ENCODE results near the gene TMEM161B.
"Not testable (repeated sequence)": the region's sequence is repeated elsewhere in the genome, so short reads cannot be mapped to it uniquely, and the experiment has no call there.

TMEM161B gene

DNA sequence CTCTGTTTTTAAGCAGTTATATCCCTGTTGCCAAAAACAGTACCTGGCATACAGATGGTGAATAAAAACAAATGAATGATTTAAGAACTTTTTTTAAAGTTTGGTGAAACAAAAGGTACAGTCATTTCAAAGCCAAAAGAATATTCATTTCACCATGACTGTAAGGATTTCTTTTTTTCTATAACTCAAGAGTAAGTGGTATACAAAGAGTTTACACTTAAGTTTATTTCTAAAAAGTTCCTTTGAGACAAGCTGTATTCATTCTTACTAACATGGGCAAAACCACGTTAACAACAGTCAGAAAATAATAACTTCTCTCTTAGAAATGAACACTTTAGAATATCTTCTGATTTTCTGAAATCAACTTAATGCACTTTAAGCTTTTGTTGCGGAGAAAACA is 5.3 kb downstream of the TMEM161B start:
- Mint-ChIP-seq H3K27me3 (no peaks in the 10 kb centered on the region), H3K9me3 (peaks cover 9% of the 10 kb centered on the region), H3K36me3 (ENCODE audit: low read depth) (peaks cover 71% of the 10 kb centered on the region), H3K4me3 (no peak overlapping the region), H3K4me1 (peaks cover 56% of the 10 kb centered on the region), H3K27ac (no peak overlapping the region)
- ATAC-seq (no peak), DNase-seq (no peak)

DNA sequence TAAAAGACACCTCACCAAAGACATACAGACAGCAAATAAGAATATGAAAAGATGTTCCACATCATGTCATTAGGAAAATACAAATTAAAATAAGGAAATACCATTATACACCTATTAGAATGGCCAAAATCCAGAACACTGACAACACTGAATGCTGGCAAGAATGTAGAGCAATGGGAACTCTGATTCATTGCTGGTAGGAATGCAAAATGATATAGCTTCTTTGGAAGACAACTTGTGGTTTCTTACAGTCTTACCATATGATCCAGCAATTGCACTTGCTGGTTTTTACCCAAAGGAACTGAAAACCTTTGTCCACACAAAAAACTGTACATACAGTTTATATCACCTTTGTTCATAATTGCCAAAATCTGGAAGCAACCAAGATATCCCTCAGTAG is 6.5 kb downstream of the TMEM161B start:
- no peak for ATAC-seq
- Mint-ChIP-seq H3K36me3 (ENCODE audit: low read depth) (peaks cover 67% of the 10 kb centered on the region), H3K27ac (no peak overlapping the region)

DNA sequence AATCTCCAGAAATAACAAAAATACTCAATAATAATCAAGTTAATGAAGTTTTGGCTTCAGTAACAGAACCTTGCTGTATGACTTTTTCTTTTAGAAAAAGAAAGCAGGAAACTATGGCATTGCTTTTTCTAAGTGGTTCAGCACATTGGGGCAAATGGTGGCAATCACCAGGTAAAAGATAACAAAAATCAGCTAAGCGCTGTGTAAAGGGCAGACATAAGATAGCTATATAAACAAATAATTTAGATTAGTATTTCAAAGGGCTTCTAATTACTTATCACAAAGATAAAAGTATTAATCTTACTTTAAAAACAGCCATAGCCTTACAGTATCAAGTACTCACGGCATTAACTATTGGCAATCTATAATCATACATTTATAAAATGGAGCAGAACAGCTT is 10.0 kb downstream of the TMEM161B start:
- no peaks in the 10 kb centered on the region for H3K9me3 Mint-ChIP-seq
- no peak for DNase-seq
- no peak for ATAC-seq
- H3K27ac Mint-ChIP-seq = no peak overlapping the region
- H3K4me3 Mint-ChIP-seq = no peak overlapping the region
- no peaks in the 10 kb centered on the region for H3K27me3 Mint-ChIP-seq
- H3K4me1 Mint-ChIP-seq = peaks cover 62% of the 10 kb centered on the region
- H3K36me3 Mint-ChIP-seq (ENCODE audit: low read depth) = peaks cover 60% of the 10 kb centered on the region

More for the DNA sequence above, 6.5 kb downstream of the TMEM161B start:
- Mint-ChIP-seq H3K9me3 (peaks cover 9% of the 10 kb centered on the region), H3K4me1 (peaks cover 53% of the 10 kb centered on the region), H3K27me3 (no peaks in the 10 kb centered on the region), H3K4me3 (no peak overlapping the region)
- no peak for DNase-seq

DNA sequence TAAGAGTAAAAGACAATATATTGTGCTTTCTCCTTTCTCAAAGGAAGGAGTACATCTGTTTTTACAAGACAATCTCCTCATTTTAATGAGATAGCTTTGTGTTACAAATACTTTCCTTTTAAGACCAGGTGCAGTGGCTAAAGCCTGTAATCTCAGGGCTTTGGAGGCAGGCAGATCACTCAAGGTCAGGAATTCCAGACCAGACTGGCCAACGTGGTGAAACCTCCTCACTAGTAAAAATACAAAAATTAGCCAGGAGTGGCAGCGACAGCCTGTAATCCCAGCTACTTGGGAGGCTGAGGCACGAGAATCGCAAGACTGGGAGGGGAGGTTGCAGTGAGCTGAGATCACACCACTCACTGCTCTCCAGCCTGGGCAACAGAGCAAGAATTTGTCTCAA is 11.8 kb downstream of the TMEM161B start:
- H3K9me3 Mint-ChIP-seq = no peaks in the 10 kb centered on the region
- H3K27me3 Mint-ChIP-seq = no peaks in the 10 kb centered on the region
- ATAC-seq = no peak
- H3K27ac Mint-ChIP-seq = no peak overlapping the region
- H3K36me3 Mint-ChIP-seq (ENCODE audit: low read depth) = peaks cover 60% of the 10 kb centered on the region
- no peak overlapping the region for H3K4me3 Mint-ChIP-seq
- DNase-seq = no peak
- peaks cover 61% of the 10 kb centered on the region for H3K4me1 Mint-ChIP-seq

DNA sequence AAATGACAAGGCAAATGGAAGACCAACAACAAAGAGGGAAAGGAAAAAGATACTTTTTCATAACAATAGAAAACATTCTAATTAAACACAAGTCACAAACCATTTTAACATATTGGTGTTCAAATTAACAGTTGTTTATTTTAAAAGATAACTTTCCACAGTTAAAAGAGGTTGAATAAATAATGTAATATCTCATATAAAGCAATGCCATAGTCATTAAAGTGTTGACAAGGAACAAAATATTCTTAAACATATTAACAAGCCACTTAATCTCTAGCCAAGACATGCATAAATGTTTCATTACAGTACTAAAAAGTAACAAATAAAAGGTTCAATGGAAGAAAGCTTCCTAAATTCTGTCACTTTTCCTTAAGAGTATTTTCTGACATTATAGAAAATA is 12.6 kb downstream of the TMEM161B start:
- Mint-ChIP-seq H3K4me3 (no peak overlapping the region), H3K27me3 (no peaks in the 10 kb centered on the region), H3K9me3 (no peaks in the 10 kb centered on the region), H3K36me3 (ENCODE audit: low read depth) (peaks cover 55% of the 10 kb centered on the region), H3K4me1 (peaks cover 61% of the 10 kb centered on the region), H3K27ac (no peak overlapping the region)
- no peak for DNase-seq
- no peak for ATAC-seq

DNA sequence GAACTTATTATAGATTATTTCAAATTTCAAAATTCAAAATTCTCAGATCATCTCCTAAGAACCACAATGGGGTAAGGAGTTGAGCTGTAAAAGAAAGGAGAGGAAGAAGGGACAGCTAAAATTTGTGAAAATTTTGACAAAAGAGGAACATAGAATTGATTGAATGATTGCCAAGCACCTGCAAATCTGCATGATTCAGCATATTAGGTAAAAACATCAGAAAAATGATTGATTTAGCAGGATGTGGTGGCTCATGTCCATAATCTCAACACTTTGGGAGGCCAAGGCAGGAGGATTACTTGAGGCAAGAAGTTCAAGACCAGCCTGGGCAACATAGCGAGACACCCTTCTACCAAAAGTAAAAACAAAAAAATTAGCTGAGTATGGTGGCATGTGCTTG is 14.3 kb downstream of the TMEM161B start:
- Mint-ChIP-seq H3K9me3 (no peaks in the 10 kb centered on the region), H3K4me1 (peaks cover 78% of the 10 kb centered on the region), H3K27me3 (no peaks in the 10 kb centered on the region), H3K4me3 (peak overlapping the region; percentile 9), H3K27ac (no peak overlapping the region), H3K36me3 (ENCODE audit: low read depth) (peaks cover 60% of the 10 kb centered on the region)
- DNase-seq (no peak), ATAC-seq (no peak)

DNA sequence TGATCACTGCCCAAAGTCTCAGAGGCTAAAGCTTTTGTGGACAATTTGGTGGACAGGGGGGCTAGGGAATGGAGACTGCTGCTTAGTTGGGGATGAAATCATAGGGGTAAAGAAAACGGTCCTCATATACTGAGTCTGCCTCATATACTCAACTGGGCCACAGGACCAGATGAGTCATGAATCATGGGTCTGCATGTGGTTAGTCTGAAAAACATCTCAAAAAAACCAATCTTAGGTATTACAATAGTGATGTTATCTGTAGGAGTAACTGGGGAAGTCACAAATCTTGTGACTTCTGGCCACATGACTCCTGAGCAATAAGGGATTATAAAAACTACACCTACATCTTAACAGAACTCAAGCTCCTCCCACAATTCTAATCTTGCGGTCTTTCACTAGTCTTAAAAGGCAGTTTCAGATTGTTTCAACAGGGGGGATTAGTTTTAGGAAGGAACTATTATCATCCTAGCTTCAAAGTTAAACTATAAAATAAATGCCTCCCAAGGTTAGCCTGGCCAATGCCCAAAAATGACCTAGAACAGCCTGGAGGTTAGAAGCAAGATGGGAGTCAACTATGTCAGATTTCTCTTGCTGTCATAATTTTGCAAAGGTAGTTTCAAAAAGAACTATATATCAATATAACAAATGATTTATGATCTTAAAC is 17.5 kb downstream of the TMEM161B start:
- H3K36me3 Mint-ChIP-seq (ENCODE audit: low read depth) = peaks cover 65% of the 10 kb centered on the region
- no peaks in the 10 kb centered on the region for H3K27me3 Mint-ChIP-seq
- peak overlapping the region; percentile 90 for H3K27ac Mint-ChIP-seq
- no peaks in the 10 kb centered on the region for H3K9me3 Mint-ChIP-seq
- ATAC-seq = peak; percentile 93
- H3K4me1 Mint-ChIP-seq = peaks cover 90% of the 10 kb centered on the region
- peak overlapping the region; percentile 29 for H3K4me3 Mint-ChIP-seq
- DNase-seq = no peak

DNA sequence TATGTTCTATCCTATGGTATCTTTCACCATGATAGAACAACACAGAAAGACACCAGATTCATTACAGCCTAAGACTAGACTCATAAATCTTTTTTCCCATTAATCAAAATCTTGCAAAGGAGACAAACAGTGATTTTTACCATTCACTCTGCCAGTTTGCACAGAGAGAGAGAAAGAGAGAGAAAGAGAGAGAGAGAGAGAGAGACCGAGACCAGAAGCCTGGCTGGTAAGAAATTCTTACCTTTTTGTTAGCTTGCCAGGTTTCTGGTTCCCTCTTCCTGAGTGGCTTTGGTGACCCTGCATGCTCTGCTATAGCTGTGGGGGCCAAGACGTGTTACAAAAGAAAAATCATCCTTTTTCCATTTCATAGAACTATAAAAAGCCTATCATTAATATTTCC is 18.6 kb downstream of the TMEM161B start:
- no peak for ATAC-seq
- Mint-ChIP-seq H3K36me3 (ENCODE audit: low read depth) (peaks cover 65% of the 10 kb centered on the region), H3K27me3 (no peaks in the 10 kb centered on the region), H3K4me1 (peaks cover 88% of the 10 kb centered on the region), H3K9me3 (no peaks in the 10 kb centered on the region), H3K27ac (peak overlapping the region; percentile 90), H3K4me3 (no peak overlapping the region)
- DNase-seq = no peak

DNA sequence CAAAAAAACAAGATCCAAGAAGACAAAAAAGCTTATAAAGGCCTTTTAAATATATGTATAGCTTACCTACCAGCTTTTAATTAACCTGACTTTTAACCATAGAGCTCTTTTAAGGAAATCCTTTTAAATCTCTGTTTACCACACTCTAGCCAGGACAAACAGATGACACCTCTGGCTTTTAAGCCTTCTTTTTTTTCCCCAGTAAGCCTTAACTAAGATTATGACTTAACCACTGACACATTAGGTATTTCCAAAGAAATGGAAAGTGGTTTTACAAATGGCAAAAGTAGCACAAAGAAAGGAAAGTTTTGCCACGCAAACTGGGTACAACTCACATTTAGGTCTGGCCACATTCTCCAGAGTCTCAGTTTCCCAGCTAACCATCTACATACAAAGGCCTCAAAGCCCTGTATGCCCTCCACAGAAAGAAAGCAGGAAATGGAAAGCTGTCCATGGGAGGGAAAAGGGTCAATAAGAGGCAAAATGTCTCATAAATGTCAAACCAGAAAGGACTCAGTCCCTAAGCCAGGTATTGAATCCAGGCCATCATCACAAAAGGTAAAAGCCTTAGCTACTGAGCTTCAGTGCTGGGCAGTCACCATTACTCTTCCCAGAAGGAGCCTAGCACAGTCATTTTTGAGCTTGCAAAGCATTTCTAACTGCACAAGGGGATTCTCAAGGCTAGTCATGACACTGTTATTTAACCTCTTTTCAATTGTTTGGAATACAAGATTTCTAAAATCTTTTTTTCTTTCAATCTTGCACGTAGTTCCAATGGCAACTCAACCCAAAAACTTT is 19.7 kb downstream of the TMEM161B start:
- Mint-ChIP-seq H3K36me3 (ENCODE audit: low read depth) (peaks cover 61% of the 10 kb centered on the region), H3K4me3 (peak overlapping the region; percentile 43), H3K27me3 (no peaks in the 10 kb centered on the region), H3K4me1 (peaks cover 83% of the 10 kb centered on the region), H3K9me3 (peaks cover 3% of the 10 kb centered on the region), H3K27ac (peak overlapping the region; percentile 90)
- ATAC-seq = peak; percentile 55
- DNase-seq = no peak

DNA sequence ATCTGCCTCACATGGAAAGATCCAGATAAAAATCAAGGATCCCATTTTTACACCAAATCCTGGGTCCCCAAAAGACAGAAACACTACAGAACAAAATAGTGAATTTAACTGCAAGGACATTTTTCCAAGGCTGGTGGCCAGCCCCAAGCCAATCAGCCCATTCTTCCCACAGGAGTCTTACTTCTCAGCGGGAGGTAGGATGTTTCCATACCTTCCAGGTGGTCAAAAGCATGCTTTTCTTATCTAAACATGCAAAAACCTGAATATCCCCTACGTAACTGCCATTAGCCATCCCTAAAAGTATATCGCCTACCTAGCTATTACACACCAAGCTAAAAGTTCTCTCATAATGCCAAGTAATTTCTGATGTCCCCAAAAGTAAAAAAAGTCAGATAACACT is 20.6 kb downstream of the TMEM161B start:
- ATAC-seq (no peak), DNase-seq (no peak)
- peaks cover 85% of the 10 kb centered on the region for H3K4me1 Mint-ChIP-seq
- peaks cover 60% of the 10 kb centered on the region for H3K36me3 Mint-ChIP-seq (ENCODE audit: low read depth)
- peaks cover 3% of the 10 kb centered on the region for H3K9me3 Mint-ChIP-seq
- peak overlapping the region; percentile 90 for H3K27ac Mint-ChIP-seq
- H3K4me3 Mint-ChIP-seq = no peak overlapping the region
- no peaks in the 10 kb centered on the region for H3K27me3 Mint-ChIP-seq

DNA sequence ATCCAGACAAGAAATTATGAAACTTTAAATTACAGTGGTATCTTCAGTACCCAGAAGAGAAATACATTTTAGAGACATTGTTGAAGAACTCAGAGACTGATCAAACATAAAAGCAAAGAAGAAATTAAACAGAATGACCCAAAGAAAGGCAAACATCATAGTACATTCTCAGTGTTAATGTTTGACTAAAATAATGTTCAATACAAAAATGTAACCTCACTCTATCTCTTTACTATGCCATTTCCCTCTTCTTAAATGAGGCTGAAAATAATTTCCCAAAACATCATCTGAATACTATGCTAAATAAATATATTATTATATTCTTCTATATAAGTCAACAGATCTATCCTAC is 22.8 kb downstream of the TMEM161B start:
- peaks cover 77% of the 10 kb centered on the region for H3K4me1 Mint-ChIP-seq
- no peaks in the 10 kb centered on the region for H3K27me3 Mint-ChIP-seq
- DNase-seq (no peak), ATAC-seq (no peak)
- H3K36me3 Mint-ChIP-seq (ENCODE audit: low read depth) = peaks cover 46% of the 10 kb centered on the region
- H3K9me3 Mint-ChIP-seq = peaks cover 3% of the 10 kb centered on the region
- H3K4me3 Mint-ChIP-seq = no peak overlapping the region
- no peak overlapping the region for H3K27ac Mint-ChIP-seq

DNA sequence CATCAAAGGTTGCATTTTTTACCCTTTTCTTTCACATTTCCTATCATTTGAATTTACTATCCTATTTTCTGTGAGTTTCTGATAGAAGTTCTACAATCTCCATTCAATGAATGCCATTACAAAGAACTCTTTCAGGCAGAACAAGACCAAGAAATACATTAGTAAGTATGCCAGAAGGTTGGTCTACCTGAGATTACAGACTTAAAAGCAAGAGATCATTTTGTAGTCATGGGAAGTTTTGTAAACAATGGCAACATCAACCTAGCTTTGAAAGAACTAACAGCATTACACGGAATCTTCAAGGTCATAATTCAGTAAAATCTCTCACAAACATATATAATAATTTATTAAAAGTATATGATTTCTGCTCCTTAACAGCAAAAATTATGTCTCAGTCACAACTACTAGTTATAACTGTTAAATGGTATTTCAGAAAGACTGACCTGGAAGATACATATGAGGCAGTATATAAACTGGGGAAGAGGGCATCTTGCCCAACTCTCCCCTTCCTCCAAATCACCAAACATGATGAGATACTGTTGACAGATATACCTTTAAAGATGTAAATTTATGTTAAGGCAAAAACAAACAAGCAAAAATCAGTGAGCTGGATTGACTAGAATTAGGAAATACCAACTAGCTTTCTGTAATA is 23.3 kb downstream of the TMEM161B start:
- H3K9me3 Mint-ChIP-seq = peaks cover 3% of the 10 kb centered on the region
- H3K27me3 Mint-ChIP-seq = no peaks in the 10 kb centered on the region
- DNase-seq (no peak), ATAC-seq (no peak)
- H3K36me3 Mint-ChIP-seq (ENCODE audit: low read depth) = peaks cover 44% of the 10 kb centered on the region
- H3K4me1 Mint-ChIP-seq = peaks cover 72% of the 10 kb centered on the region
- H3K4me3 Mint-ChIP-seq = no peak overlapping the region
- no peak overlapping the region for H3K27ac Mint-ChIP-seq

DNA sequence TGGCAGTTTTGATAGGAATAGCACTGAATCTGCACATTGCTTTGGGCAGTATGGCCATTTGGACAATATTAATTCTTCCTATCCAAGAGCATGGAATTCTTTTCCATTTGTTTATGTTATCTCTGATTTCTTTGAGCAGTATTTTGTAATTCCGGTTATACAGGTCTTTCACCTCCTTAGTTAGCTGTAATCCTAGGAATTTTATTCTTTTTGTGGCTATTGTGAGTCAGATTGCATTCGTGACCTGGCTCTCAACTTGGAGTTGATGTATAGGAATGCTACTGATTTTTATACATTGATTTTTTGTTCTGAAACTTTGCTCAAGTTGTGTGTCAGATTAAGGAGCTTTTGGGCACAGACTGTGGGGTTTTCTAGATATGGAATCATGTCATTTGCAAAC is 24.0 kb downstream of the TMEM161B start:
- ATAC-seq = no peak
- no peak for DNase-seq
- Mint-ChIP-seq H3K4me3 (no peak overlapping the region), H3K9me3 (peaks cover 3% of the 10 kb centered on the region), H3K4me1 (peaks cover 68% of the 10 kb centered on the region), H3K27me3 (no peaks in the 10 kb centered on the region), H3K27ac (no peak overlapping the region), H3K36me3 (ENCODE audit: low read depth) (peaks cover 44% of the 10 kb centered on the region)

DNA sequence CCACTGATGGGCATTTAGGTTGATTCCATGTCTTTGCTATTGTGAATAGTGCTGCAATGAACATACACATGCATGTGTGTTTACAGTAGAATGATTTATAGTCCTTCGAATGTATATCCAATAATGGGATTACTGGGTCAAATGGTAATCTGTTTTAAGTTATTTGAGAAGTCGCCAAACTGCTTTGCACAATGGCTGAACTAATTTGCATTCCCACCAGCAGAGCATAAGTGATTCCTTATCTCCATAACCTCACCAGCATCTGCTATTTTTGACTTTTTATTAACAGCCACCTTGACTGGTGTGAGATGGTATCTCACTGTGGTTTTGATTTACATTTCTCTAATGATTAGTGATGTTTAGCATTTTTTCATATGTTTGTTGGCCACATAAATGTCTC is 25.2 kb downstream of the TMEM161B start:
- H3K9me3 Mint-ChIP-seq, ATAC-seq, H3K4me3 Mint-ChIP-seq, DNase-seq, H3K27me3 Mint-ChIP-seq: not testable (repeated sequence)
- peaks cover 56% of the 10 kb centered on the region for H3K4me1 Mint-ChIP-seq
- peak overlapping the region; percentile 46 for H3K27ac Mint-ChIP-seq
- H3K36me3 Mint-ChIP-seq (ENCODE audit: low read depth) = peaks cover 39% of the 10 kb centered on the region

DNA sequence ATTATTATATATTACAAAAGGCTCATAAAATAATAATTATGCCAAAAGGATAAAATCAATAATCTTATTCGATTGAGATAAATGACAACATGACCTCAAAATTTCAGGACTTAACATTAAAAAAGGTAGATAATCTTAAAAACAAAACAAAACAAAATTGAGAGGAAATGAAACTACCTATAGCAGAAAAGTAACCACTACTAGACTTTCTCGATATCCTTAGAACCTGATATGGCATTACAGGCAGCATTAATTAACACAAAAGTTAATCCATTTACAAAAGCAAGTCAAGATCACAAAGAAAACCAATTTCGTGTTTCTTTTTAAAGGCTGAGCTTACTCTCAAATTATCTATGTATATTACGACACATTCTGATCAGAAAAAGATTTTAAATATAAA is 29.9 kb downstream of the TMEM161B start:
- DNase-seq (no peak), ATAC-seq (no peak)
- Mint-ChIP-seq H3K4me1 (peaks cover 35% of the 10 kb centered on the region), H3K27me3 (no peaks in the 10 kb centered on the region), H3K9me3 (no peaks in the 10 kb centered on the region), H3K4me3 (no peak overlapping the region), H3K27ac (no peak overlapping the region), H3K36me3 (ENCODE audit: low read depth) (peaks cover 40% of the 10 kb centered on the region)

All from activated naive CD8-positive, alpha-beta T cell treated with anti-CD3 and anti-CD28 coated beads, Interleukin-2, amount 50 U/mL, for 24 hours (primary cell).